GM12878 (cell line): ENCODE measurements around the gene UBAC2. TPM values are rescaled to one million over a fixed set of nuclear protein-coding genes. Genes with fewer than 3 reads are reported as not detected.

ENCODE experiments used
- BHLHE40 ChIP-seq, 2 experiments: fragments of 450-650 bp in 1 of 2; IDR thresholded peaks; 2 replicates each; pipeline ENCODE4 v1.6.1; 2011 to 2017; ENCODE audit warnings: low read depth in 2 of 2, borderline replicate concordance in 1 of 2, improper control_type of control experiment in 1 of 2, low read length in 1 of 2, mild to moderate bottlenecking in 1 of 2
- CREM ChIP-seq: IDR thresholded peaks from 2 replicates; pipeline ENCODE4 v1.6.1; 2014; ENCODE audit warnings: antibody characterized with exemption, low read depth
- CTCF ChIP-seq, 3 experiments: IDR thresholded peaks in 2 of 3; conservative IDR thresholded peaks in 1 of 3; 2 replicates each; pipeline ENCODE4 v1.5.1; 2011; ENCODE audit warnings: low read depth in 3 of 3, low read length in 3 of 3, mild to moderate bottlenecking in 3 of 3, control low read depth in 2 of 3, moderate library complexity in 2 of 3, inconsistent platforms in 1 of 3, mixed read lengths in 1 of 3; ENCODE audit not compliant: control insufficient read depth in 2 of 3, insufficient read depth in 1 of 3; ENCODE audit errors: extremely low read depth in 1 of 3
- HCFC1 ChIP-seq: fragments of 150-350 bp; IDR thresholded peaks from 2 replicates; pipeline ENCODE4 v1.6.1; 2014; ENCODE audit warnings: low read length
- IKZF1 ChIP-seq: fragments of 450-650 bp; conservative IDR thresholded peaks from 2 replicates; pipeline ENCODE4 v1.6.1; 2017; ENCODE audit warnings: antibody characterized with exemption, mild to moderate bottlenecking
- IRF4 ChIP-seq: IDR thresholded peaks from 2 replicates; pipeline ENCODE4 v1.6.1; 2011; ENCODE audit warnings: low read depth, low read length
- RAD21 ChIP-seq: IDR thresholded peaks from 2 replicates; pipeline ENCODE4 v1.6.1; 2011; ENCODE audit warnings: mild to moderate bottlenecking, low read depth, low read length, moderate library complexity; ENCODE audit not compliant: insufficient read depth
- SMC3 ChIP-seq: IDR thresholded peaks from 2 replicates; pipeline ENCODE4 v1.6.1; 2011; ENCODE audit warnings: low read length, improper control_type of control experiment, borderline replicate concordance
- TCF3 ChIP-seq: IDR thresholded peaks from 2 replicates; pipeline ENCODE4 v1.6.1; 2012; ENCODE audit warnings: low read depth, mild to moderate bottlenecking, low read length, borderline replicate concordance; ENCODE audit not compliant: insufficient read depth
- ZNF217 ChIP-seq: fragments of 450-650 bp; IDR thresholded peaks from 2 replicates; pipeline ENCODE4 v1.6.1; 2017; ENCODE audit warnings: antibody characterized with exemption, mild to moderate bottlenecking
- polyA plus RNA-seq, 11 experiments: library from polyadenylated mRNA; depleted of rRNA in 4 of 11; unstranded in 6 of 11; stranded (reverse) in 5 of 11; fragments of >200 nt; fragmentation: Nextera tagmentation in 4 of 11; fragmentation: Illumina TruSeq in 1 of 11; extraction: Ambion mirVana in 4 of 11; extraction: Trizol in 1 of 11; gene quantifications; 1 replicate in 1 of 11; 2 replicates in 10 of 11; pipeline versions ENCODE4 v1.2.1 to v1.2.3, GENCODE V29; 2011 to 2016; ENCODE audit warnings: inconsistent platforms in 2 of 11, missing spikeins in 2 of 11, low read depth in 1 of 11
- total RNA-seq, 4 experiments: library from RNA; depleted of rRNA in 3 of 4; stranded (reverse); fragments of >200 nt in 3 of 4; fragmentation: Illumina TruSeq in 1 of 4; extraction: Trizol in 1 of 4; gene quantifications; 2 replicates each; pipeline versions ENCODE4 v1.2.1 to v1.2.3, GENCODE V29; 2013 to 2021

UBAC2 gene
- total and polyA plus RNA-seq, 10 of the 15 experiments (the other 5 are each of a cell fraction or from before 2014, with no cell fraction given) = 3.0 to 54.6 (median 17.4) TPM

GRCh38 chr13:99176309-99177276 is 24.1 kb upstream of the UBAC2 start (continued):
- peak; percentile 68; the same call in 1 of the 2 replicates for TF ChIP-seq IRF4
- peak; percentile 99 for TF ChIP-seq RAD21
- no peak for TF ChIP-seq ZNF217
- TF ChIP-seq CTCF (IDR thresholded peaks at IDR 0.05 in 2 of 3, conservative IDR thresholded peaks at IDR 0.05 in 1 of 3; ENCODE audit: control insufficient read depth in 2 of 3, extremely low read depth in 1 of 3, insufficient read depth in 1 of 3, low read depth in 3 of 3, low read length in 3 of 3) = peak; percentile 84 to 96 (median 93)
- TF ChIP-seq CREM = 0 out of 2 replicates have a peak, but pooled peaks have one; percentile 7
- 0 out of 2 replicates have a peak, but pooled peaks have one; percentile 13 for TF ChIP-seq HCFC1
- TF ChIP-seq IKZF1 = 0 out of 2 replicates have a peak, but pooled peaks have one; percentile 30
- peak; percentile 74 for TF ChIP-seq TCF3
- TF ChIP-seq BHLHE40 (IDR thresholded peaks at IDR 0.05; ENCODE audit: borderline replicate concordance in 1 of 2, low read depth in 2 of 2, low read length in 1 of 2) = peak; percentile 32 to 81; a peak in 2 of 4 replicates
- TF ChIP-seq SMC3 = peak; percentile 93
